GM23248 (cell line): Measurements from ENCODE around the gene TRIM9.

Experiments used
- EZH2 ChIP-seq: fragments of 200-600 bp; sonication (generic); IDR thresholded peaks from 2 replicates; pipeline ENCODE4 v1.6.1; 2018; ENCODE audit warnings: antibody characterized with exemption, mild to moderate bottlenecking; ENCODE audit not compliant: insufficient read depth, poor library complexity, severe bottlenecking
- EZH2phosphoT487 ChIP-seq: fragments of 200-600 bp; sonication (generic); IDR thresholded peaks from 2 replicates; pipeline ENCODE4 v1.6.1; 2018; ENCODE audit warnings: antibody characterized with exemption, moderate library complexity, mild to moderate bottlenecking, low read depth; ENCODE audit not compliant: insufficient read depth

- no peak for TF ChIP-seq EZH2
- TF ChIP-seq EZH2phosphoT487 = no peak
These were observed 41.7 kb downstream of the TRIM9 start for GRCh38 chr14:51053157-51053556.
